Upper lobe of left lung (tissue), 6 donors: ENCODE data around the gene TMPRSS6. TPM values are rescaled to one million over a fixed set of nuclear protein-coding genes. Genes with fewer than 3 reads are reported as not detected.

ENCODE experiments used
- ATAC-seq, 2 donors: fragments of 200-7000 bp; cut with Tn5 transposase; one replicate each; pipeline ENCODE4 v1.9.1; 2022; ENCODE audit warnings: mild to moderate bottlenecking in 2 of 2, moderate library complexity in 2 of 2; ENCODE audit not compliant: low FRiP score in 2 of 2
- DNase-seq, 2 donors: peaks; one replicate each; pipeline ENCODE4 v3.0.0-alpha.2; 2019 to 2020
- H3K27ac ChIP-seq, 4 donors: fragments of 200-600 bp; sonication (generic); one replicate each; pipeline ENCODE4 v1.5.1; 2016 to 2019
- H3K27me3 ChIP-seq, 4 donors: fragments of 200-600 bp; sonication (generic); one replicate each; pipeline ENCODE4 v1.5.1; 2017 to 2019
- H3K36me3 ChIP-seq, 4 donors: fragments of 200-600 bp; sonication (generic); one replicate each; pipeline ENCODE4 v1.5.1; 2016 to 2019
- H3K4me1 ChIP-seq, 4 donors: fragments of 200-600 bp; sonication (generic); one replicate each; pipeline ENCODE4 v1.5.1; 2018 to 2019
- H3K4me3 ChIP-seq, 4 donors: fragments of 200-600 bp; sonication (generic); one replicate each; pipeline ENCODE4 v1.5.1; 2017 to 2019; ENCODE audit warnings: mild to moderate bottlenecking in 2 of 4, moderate library complexity in 1 of 4
- H3K9me3 ChIP-seq, 4 donors: fragments of 200-600 bp; sonication (generic); one replicate each; pipeline ENCODE4 v1.5.1; 2018 to 2019
- EP300 ChIP-seq, 4 donors: sonication (generic); formaldehyde crosslinking; IDR thresholded peaks; one replicate each; pipeline ENCODE4 v1.5.1; 2017; ENCODE audit warnings: antibody characterized with exemption in 4 of 4, control low read depth in 2 of 4
- POLR2A ChIP-seq, 4 donors: fragments of 450-650 bp; IDR thresholded peaks; one replicate each; pipeline ENCODE4 v1.5.1; 2016 to 2017; ENCODE audit warnings: antibody characterized with exemption in 4 of 4, mild to moderate bottlenecking in 2 of 4
- POLR2AphosphoS5 ChIP-seq, 2 donors: sonication (generic); formaldehyde crosslinking; IDR thresholded peaks; one replicate each; pipeline ENCODE4 v1.5.1; 2017; ENCODE audit warnings: antibody characterized with exemption in 2 of 2
- WGBS, 2 donors: methylation state at CpG; one replicate each; pipeline ENCODE4 v1.1.5; 2017 to 2018; 5-methylcytosine and 5-hydroxymethylcytosine counted together
- total RNA-seq, 6 donors: library from RNA; depleted of rRNA in 4 of 6; stranded (reverse); fragments of >200 nt in 4 of 6; gene quantifications; one replicate each; pipeline versions ENCODE4 v1.1.0 to v1.2.1, GENCODE V29; 2016 to 2021
- TF ChIP-seq, protein P1 (sequence below), 6 experiments: fragments of 450-650 bp in 4 of 6; fragments of 200-600 bp in 2 of 6; sonication (generic) in 2 of 6; IDR thresholded peaks; one replicate each; pipeline ENCODE4 v1.5.1; 2016 to 2019; ENCODE audit warnings: antibody characterized with exemption in 6 of 6
- donor health status: DM: no; HTN: no; CAD: no; lungs with moderate emphysema.
- donor health status: DM: no; HTN: yes; CAD: no; lungs with severe emphysema.

The TMPRSS6 gene
- total RNA-seq, 6 donors from 2014 or later: 0.47 to 8.2 (median 2.0) TPM

DNA sequence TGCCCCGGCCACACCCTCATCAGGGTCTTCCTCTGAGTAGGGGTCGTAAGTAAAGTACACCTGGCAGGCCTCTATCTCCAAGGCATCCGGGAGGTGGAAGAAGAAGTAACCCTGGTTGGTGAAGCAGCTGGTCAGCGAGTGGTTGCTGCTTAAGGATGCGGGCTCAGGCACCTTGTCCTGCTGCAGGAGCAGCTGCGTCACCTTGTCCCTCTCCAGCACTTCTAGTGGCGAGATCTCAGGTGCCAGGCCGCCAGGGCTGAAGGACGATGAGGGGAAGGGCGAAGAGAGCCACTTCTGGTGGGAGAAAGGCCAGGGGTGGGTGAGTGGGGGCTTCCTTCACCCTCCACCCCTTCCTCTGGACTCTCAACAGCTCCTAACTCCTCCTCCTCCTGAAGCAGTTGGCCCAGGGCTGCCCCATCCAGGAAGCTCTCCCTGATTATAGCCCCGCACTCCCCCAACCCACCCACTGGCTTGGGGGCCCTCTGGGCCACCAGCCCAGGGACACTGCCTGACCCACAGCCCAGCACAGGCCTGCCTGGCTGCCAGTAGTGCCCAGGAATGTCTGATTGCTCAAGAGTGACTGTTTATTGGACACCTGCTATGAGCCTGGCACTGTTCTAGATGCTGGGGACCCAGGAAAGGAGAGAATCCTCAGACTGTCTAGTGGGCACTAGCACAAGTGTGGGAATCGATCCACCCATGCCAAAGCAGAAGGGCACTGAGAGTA is 19.2 kb upstream of the TMPRSS6 start:
- no peak overlapping the region for H3K27ac ChIP-seq
- no peaks in the 10 kb centered on the region for H3K4me1 ChIP-seq
- WGBS, 2 donors: 76 to 87% methylated on average over 4 to 12 of the region's 12 CpGs
- no peaks in the 10 kb centered on the region for H3K9me3 ChIP-seq
- no peaks in the 10 kb centered on the region for H3K27me3 ChIP-seq
- no peak overlapping the region for H3K4me3 ChIP-seq
- no peak for DNase-seq
- H3K36me3 ChIP-seq: no peaks in the 10 kb centered on the region
- TF ChIP-seq, protein P1, sequence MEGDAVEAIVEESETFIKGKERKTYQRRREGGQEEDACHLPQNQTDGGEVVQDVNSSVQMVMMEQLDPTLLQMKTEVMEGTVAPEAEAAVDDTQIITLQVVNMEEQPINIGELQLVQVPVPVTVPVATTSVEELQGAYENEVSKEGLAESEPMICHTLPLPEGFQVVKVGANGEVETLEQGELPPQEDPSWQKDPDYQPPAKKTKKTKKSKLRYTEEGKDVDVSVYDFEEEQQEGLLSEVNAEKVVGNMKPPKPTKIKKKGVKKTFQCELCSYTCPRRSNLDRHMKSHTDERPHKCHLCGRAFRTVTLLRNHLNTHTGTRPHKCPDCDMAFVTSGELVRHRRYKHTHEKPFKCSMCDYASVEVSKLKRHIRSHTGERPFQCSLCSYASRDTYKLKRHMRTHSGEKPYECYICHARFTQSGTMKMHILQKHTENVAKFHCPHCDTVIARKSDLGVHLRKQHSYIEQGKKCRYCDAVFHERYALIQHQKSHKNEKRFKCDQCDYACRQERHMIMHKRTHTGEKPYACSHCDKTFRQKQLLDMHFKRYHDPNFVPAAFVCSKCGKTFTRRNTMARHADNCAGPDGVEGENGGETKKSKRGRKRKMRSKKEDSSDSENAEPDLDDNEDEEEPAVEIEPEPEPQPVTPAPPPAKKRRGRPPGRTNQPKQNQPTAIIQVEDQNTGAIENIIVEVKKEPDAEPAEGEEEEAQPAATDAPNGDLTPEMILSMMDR (IDR thresholded peaks at IDR 0.05): no peak
- TF ChIP-seq EP300 (IDR thresholded peaks at IDR 0.05): no peak
- TF ChIP-seq POLR2A (IDR thresholded peaks at IDR 0.05): no peak
- no peak for TF ChIP-seq POLR2AphosphoS5 (IDR thresholded peaks at IDR 0.05)
- no peak for ATAC-seq

DNA sequence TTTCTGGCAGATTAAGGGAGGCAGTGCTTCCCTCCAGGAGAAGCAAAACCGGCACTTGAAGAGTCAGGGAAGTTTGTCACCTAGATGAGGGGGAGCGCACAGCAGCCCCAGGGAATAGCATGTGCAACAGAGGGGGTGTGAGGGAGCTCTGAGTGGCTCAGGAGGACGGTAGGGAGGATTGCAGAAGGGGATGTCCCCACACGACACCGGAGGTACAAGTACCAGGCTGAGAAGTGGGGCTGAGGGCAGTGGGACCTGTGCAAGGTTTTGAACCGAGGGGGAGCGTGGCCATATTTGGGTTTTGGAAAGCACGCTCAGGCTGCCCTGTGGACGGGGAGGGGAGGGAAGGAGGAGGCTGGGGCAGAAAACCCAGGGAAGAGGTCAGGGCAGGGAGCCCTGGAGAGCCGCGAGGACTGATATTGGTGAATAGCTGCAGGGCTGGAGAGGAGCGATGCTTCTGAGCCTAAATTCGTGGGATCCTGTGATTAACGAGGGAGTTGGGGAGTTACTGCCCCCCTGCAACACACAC is 17.9 kb upstream of the TMPRSS6 start:
- H3K27me3 ChIP-seq: no peaks in the 10 kb centered on the region
- WGBS, 2 donors: 64 to 67% methylated on average over 14 of the region's 14 CpGs
- H3K36me3 ChIP-seq: no peaks in the 10 kb centered on the region
- H3K27ac ChIP-seq: no peak overlapping the region
- H3K4me3 ChIP-seq: no peak overlapping the region
- ATAC-seq: no peak
- peaks cover 0 to 8% (median 1%) of the 10 kb centered on the region in 4 donors for H3K4me1 ChIP-seq
- TF ChIP-seq POLR2A (IDR thresholded peaks at IDR 0.05) (no peak), POLR2AphosphoS5 (IDR thresholded peaks at IDR 0.05) (no peak), EP300 (IDR thresholded peaks at IDR 0.05) (no peak)
- TF ChIP-seq, protein P1 (IDR thresholded peaks at IDR 0.05): no peak
- H3K9me3 ChIP-seq: no peaks in the 10 kb centered on the region
- no peak for DNase-seq

DNA sequence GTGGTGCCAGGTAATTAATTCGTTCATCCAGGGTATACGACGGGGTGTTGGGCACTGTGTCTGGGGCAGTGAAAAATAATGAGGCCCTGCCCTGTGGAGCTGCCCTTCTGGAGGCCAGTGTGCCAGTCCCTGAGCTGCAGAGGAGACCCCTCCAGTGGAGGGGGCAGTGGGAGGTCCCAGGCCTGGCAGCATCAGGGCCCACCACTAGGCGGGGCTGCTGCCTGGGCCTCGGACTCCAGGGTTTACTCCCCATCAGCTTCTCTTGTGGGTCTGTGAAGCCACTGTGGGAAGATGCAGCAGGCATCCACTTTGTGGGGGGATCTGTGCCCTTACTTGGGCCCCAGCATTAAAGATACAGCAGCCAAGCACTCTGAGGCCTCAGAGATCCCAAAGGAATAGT is 17.4 kb upstream of the TMPRSS6 start:
- H3K27me3 ChIP-seq: no peaks in the 10 kb centered on the region
- no peak for ATAC-seq
- TF ChIP-seq, protein P1 (IDR thresholded peaks at IDR 0.05): peak in 1 of 6 experiments; percentile 15
- no peak for TF ChIP-seq EP300 (IDR thresholded peaks at IDR 0.05)

DNA sequence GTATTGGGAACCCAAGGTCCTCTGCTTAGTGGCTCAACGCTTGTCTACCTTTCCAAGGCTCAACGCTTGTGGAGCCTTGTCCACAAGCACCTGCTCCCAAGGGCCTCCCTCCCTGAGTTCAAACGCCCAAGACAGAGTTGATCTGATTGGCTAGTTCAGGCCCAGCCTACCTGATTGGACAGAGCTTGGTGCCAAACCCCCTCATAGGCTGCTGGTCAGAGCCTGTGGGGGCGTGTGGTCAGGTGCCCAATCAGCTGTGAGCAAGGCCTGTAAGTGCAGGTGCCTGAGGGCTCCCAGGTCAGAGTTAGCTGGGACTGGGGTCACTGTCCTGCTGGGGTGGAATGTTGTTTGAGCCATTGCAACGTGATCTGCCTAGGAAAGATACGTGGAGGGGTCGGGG is 16.9 kb upstream of the TMPRSS6 start:
- H3K4me1 ChIP-seq: peaks cover 0 to 16% (median 6%) of the 10 kb centered on the region in 4 donors
- DNase-seq (no peak), ATAC-seq (no peak)
- TF ChIP-seq POLR2A (IDR thresholded peaks at IDR 0.05) (no peak), EP300 (IDR thresholded peaks at IDR 0.05) (no peak)
- TF ChIP-seq, protein P1 (IDR thresholded peaks at IDR 0.05): no peak
- WGBS, 2 donors: 85 to 87% methylated on average over 6 to 7 of the region's 7 CpGs
- H3K36me3 ChIP-seq: no peaks in the 10 kb centered on the region
- H3K9me3 ChIP-seq: no peaks in the 10 kb centered on the region
- no peaks in the 10 kb centered on the region for H3K27me3 ChIP-seq
- no peak overlapping the region for H3K4me3 ChIP-seq
- no peak overlapping the region for H3K27ac ChIP-seq

More for the DNA sequence above, 17.4 kb upstream of the TMPRSS6 start:
- Histone ChIP-seq H3K4me3 (no peak overlapping the region), H3K9me3 (no peaks in the 10 kb centered on the region), H3K4me1 (peaks cover 0 to 13% (median 4%) of the 10 kb centered on the region in 4 donors), H3K27ac (no peak overlapping the region), H3K36me3 (no peaks in the 10 kb centered on the region)
- DNase-seq: no peak
- 89 to 90% methylated on average over 3 to 5 of the region's 5 CpGs for WGBS, 2 donors

DNA sequence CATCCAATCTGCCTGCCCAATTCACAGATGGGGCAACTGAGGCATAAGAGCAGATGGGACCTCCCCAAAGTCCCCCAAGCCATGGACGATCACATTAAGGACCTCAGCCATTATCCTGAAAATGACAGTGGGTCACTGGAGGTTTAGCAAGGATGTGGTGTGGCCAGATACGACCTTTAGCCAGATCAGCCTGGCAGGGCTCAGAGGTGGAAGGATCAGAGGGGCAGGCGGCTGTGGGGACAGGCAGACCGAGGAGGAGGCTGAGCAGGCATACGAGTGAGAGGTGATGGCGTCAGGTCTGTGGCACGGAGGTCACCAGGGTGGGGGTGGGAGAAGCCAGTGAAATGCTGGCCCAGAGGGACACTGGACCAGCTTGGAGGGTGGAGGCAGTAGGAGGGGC is 14.1 kb upstream of the TMPRSS6 start:
- no peak for ATAC-seq
- H3K9me3 ChIP-seq: no peaks in the 10 kb centered on the region

More for the DNA sequence above, 14.1 kb upstream of the TMPRSS6 start:
- DNase-seq: no peak
- 88% methylated on average over 7 of the region's 7 CpGs for WGBS, 2 donors
- H3K27me3 ChIP-seq: no peaks in the 10 kb centered on the region
- H3K27ac ChIP-seq: no peak overlapping the region
- H3K4me1 ChIP-seq: peaks cover 0 to 16% (median 6%) of the 10 kb centered on the region in 4 donors
- TF ChIP-seq POLR2AphosphoS5 (IDR thresholded peaks at IDR 0.05) (no peak), EP300 (IDR thresholded peaks at IDR 0.05) (no peak), POLR2A (IDR thresholded peaks at IDR 0.05) (no peak)
- TF ChIP-seq, protein P1 (IDR thresholded peaks at IDR 0.05): no peak
- H3K36me3 ChIP-seq: no peaks in the 10 kb centered on the region
- H3K4me3 ChIP-seq: no peak overlapping the region
